WTC11 (cell line): ENCODE data around the gene KCNC2. TPM values are rescaled to one million over a fixed set of nuclear protein-coding genes. Genes with fewer than 3 reads are reported as not detected.

Source experiments
- ATAC-seq: fragments of 200-7000 bp; cut with Tn5 transposase; 2 replicates; pipeline ENCODE4 v1.10.0; 2021; ENCODE audit warnings: mild to moderate bottlenecking, moderate library complexity
- CTCF ChIA-PET: fragments of 300-600 bp; sonication (Branson Sonifier 250); formaldehyde crosslinking; loops from one replicate; lab custom pipeline; 2021; ENCODE audit warnings: antibody characterized with exemption; lab: Charles Lee
- POLR2A ChIA-PET: fragments of 350-600 bp; sonication (Branson Sonifier 250); formaldehyde crosslinking; loops from one replicate; lab custom pipeline; 2021; ENCODE audit warnings: antibody characterized with exemption; lab: Charles Lee
- DNase-seq: peaks from one replicate; pipeline ENCODE4 v3.0.0; 2021; ENCODE audit warnings: low spot score
- H3K27ac Mint-ChIP-seq: 2 replicates; pipeline ENCODE4 v1.8.0; 2021; ENCODE audit warnings: mixed read lengths
- H3K27me3 Mint-ChIP-seq: 2 replicates; pipeline ENCODE4 v1.8.0; 2021; ENCODE audit warnings: low read depth, mild to moderate bottlenecking, moderate library complexity, mixed read lengths
- H3K36me3 Mint-ChIP-seq: 2 replicates; pipeline ENCODE4 v1.8.0; 2021; ENCODE audit warnings: mixed read lengths
- H3K4me1 Mint-ChIP-seq: 2 replicates; pipeline ENCODE4 v1.8.0; 2022; ENCODE audit warnings: mixed read lengths
- H3K4me3 Mint-ChIP-seq: 2 replicates; pipeline ENCODE4 v1.8.0; 2021; ENCODE audit warnings: mild to moderate bottlenecking, moderate library complexity, mixed read lengths
- H3K9me3 Mint-ChIP-seq: 2 replicates; pipeline ENCODE4 v1.8.0; 2021; ENCODE audit warnings: mixed read lengths
- AFF4 ChIP-seq: sonication (generic); formaldehyde crosslinking; IDR thresholded peaks from 2 replicates; pipeline ENCODE4 v1.8.1; 2023; ENCODE audit warnings: mild to moderate bottlenecking, missing genetic modification reagents, borderline replicate concordance
- FOXJ3 ChIP-seq: sonication (generic); formaldehyde crosslinking; IDR thresholded peaks from 2 replicates; pipeline ENCODE4 v1.9.0; 2021; ENCODE audit warnings: missing genetic modification reagents, mild to moderate bottlenecking, borderline replicate concordance
- FOXP1 ChIP-seq: sonication (generic); formaldehyde crosslinking; IDR thresholded peaks from 2 replicates; pipeline ENCODE4 v1.8.0; 2022; ENCODE audit warnings: missing genetic modification reagents, mild to moderate bottlenecking, moderate library complexity, borderline replicate concordance
- IRF2 ChIP-seq: sonication (generic); formaldehyde crosslinking; IDR thresholded peaks from 2 replicates; pipeline ENCODE4 v1.8.0; 2022; ENCODE audit warnings: low read depth, missing genetic modification reagents, borderline replicate concordance
- JAZF1 ChIP-seq: fragments of 250-450 bp; sonication (Bioruptor Pico); IDR thresholded peaks from 2 replicates; pipeline ENCODE4 v1.9.0; 2021; ENCODE audit warnings: moderate library complexity, mild to moderate bottlenecking, inconsistent platforms
- KAT7 ChIP-seq: sonication (generic); formaldehyde crosslinking; IDR thresholded peaks from 2 replicates; pipeline ENCODE4 v1.8.1; 2023; ENCODE audit warnings: missing genetic modification reagents, mild to moderate bottlenecking, borderline replicate concordance
- MAX ChIP-seq: sonication (generic); formaldehyde crosslinking; IDR thresholded peaks from 2 replicates; pipeline ENCODE4 v1.8.0; 2022; ENCODE audit warnings: mild to moderate bottlenecking, missing genetic modification reagents
- NFATC4 ChIP-seq: fragments of 250-450 bp; sonication (Bioruptor Pico); IDR thresholded peaks from 2 replicates; pipeline ENCODE4 v1.9.0; 2021; ENCODE audit warnings: mild to moderate bottlenecking
- NFE2L1 ChIP-seq: sonication (generic); formaldehyde crosslinking; IDR thresholded peaks from 2 replicates; pipeline ENCODE4 v1.8.1; 2023; ENCODE audit warnings: missing genetic modification reagents
- NR3C1 ChIP-seq: sonication (generic); formaldehyde crosslinking; conservative IDR thresholded peaks from 2 replicates; pipeline ENCODE4 v1.8.1; 2023; ENCODE audit warnings: low read depth, mild to moderate bottlenecking, missing genetic modification reagents
- PREB ChIP-seq: sonication (generic); formaldehyde crosslinking; IDR thresholded peaks from 2 replicates; pipeline ENCODE4 v1.8.1; 2022; ENCODE audit warnings: mild to moderate bottlenecking, missing genetic modification reagents, moderate library complexity, borderline replicate concordance
- SP1 ChIP-seq: sonication (generic); formaldehyde crosslinking; conservative IDR thresholded peaks from 2 replicates; pipeline ENCODE4 v1.8.1; 2022; ENCODE audit warnings: missing genetic modification reagents
- TCF7 ChIP-seq: sonication (generic); formaldehyde crosslinking; IDR thresholded peaks from 2 replicates; pipeline ENCODE4 v1.8.0; 2022; ENCODE audit warnings: mild to moderate bottlenecking, low read depth, missing genetic modification reagents, moderate library complexity
- TEAD1 ChIP-seq: sonication (generic); formaldehyde crosslinking; IDR thresholded peaks from 2 replicates; pipeline ENCODE4 v1.8.0; 2022; ENCODE audit warnings: mild to moderate bottlenecking, missing genetic modification reagents
- TP53 ChIP-seq: sonication (generic); formaldehyde crosslinking; IDR thresholded peaks from 2 replicates; pipeline ENCODE4 v1.8.1; 2023; ENCODE audit warnings: mild to moderate bottlenecking, missing genetic modification reagents
- ZNF317 ChIP-seq: sonication (generic); formaldehyde crosslinking; IDR thresholded peaks from 2 replicates; pipeline ENCODE4 v1.8.1; 2023; ENCODE audit warnings: low read depth, mild to moderate bottlenecking, moderate library complexity, missing genetic modification reagents, borderline replicate concordance
- ZNF396 ChIP-seq: fragments of 250-450 bp; sonication (Bioruptor Pico); IDR thresholded peaks from 2 replicates; pipeline ENCODE4 v1.8.0; 2021; ENCODE audit warnings: mild to moderate bottlenecking, moderate library complexity, borderline replicate concordance
- ZNF532 ChIP-seq: fragments of 250-450 bp; sonication (Bioruptor Pico); IDR thresholded peaks from 2 replicates; pipeline ENCODE4 v1.9.0; 2021; ENCODE audit warnings: mild to moderate bottlenecking, borderline replicate concordance
- ZSCAN18 ChIP-seq: fragments of 250-450 bp; sonication (Bioruptor Pico); IDR thresholded peaks from 2 replicates; pipeline ENCODE4 v2.1.2; 2022; ENCODE audit warnings: mild to moderate bottlenecking, moderate library complexity
- total RNA-seq: library from RNA; stranded (reverse); gene quantifications from 3 replicates; pipeline ENCODE4 v1.2.3, GENCODE V29; 2021
- TF ChIP-seq, protein P1 (sequence below): sonication (generic); formaldehyde crosslinking; IDR thresholded peaks from 2 replicates; pipeline ENCODE4 v1.8.1; 2022; ENCODE audit warnings: missing genetic modification reagents, borderline replicate concordance

The KCNC2 gene
- total RNA-seq, 1 experiment from 2014 or later, result not detected

DNA sequence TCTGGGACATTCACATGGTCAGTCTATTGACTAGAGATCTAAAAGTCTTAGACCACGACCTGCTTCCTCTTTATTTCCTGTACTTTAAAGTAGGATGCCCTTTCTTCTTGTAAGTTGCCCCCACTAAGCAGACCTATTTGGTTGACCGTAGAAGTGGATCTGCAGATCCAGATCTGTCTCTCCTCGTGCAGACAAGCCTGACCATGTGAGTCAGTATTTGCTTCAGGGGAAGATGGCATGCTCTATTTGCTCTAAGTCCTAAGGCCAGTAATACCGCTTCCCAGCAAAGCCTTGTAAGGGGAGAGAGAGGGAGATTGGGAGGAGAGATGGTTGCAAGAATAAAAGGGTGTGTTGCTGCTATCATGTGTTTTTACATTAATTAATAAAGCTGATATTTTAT, 46.8 kb downstream of the KCNC2 start:
- peak overlapping the region; percentile 42; the same call in 1 of the 2 replicates for H3K27ac Mint-ChIP-seq
- no peaks in the 10 kb centered on the region for H3K36me3 Mint-ChIP-seq
- H3K4me3 Mint-ChIP-seq, result no peak overlapping the region
- TF ChIP-seq ZSCAN18 (CRISPR knock-in tag), result no peak
- no peak for TF ChIP-seq NFATC4 (CRISPR knock-in tag)
- no peak for TF ChIP-seq JAZF1 (CRISPR knock-in tag)
- no peak for TF ChIP-seq KAT7 (CRISPR knock-in tag)
- no peak for TF ChIP-seq MAX
- TF ChIP-seq ZNF396, result no peak
- TF ChIP-seq NR3C1 (CRISPR knock-in tag), result no peak
- no peak for TF ChIP-seq TP53 (CRISPR knock-in tag)
- no peak for TF ChIP-seq PREB (CRISPR knock-in tag)
- TF ChIP-seq ZNF317 (CRISPR knock-in tag), result no peak
- DNase-seq (no peak), ATAC-seq (no peak)
- no peaks in the 10 kb centered on the region for H3K9me3 Mint-ChIP-seq
- no peaks in the 10 kb centered on the region for H3K4me1 Mint-ChIP-seq
- ChIA-PET CTCF (interaction anchor here (0.7 kb wide), 1 partner anchor 69 kb away, joined by 3 read pairs; no protein-coding TSS in a partner anchor), POLR2A (no interaction called here)
- H3K27me3 Mint-ChIP-seq, result no peaks in the 10 kb centered on the region

- no peak for DNase-seq
- Mint-ChIP-seq H3K4me3 (no peak overlapping the region), H3K27me3 (no peaks in the 10 kb centered on the region), H3K27ac (no peak overlapping the region), H3K9me3 (no peaks in the 10 kb centered on the region), H3K36me3 (no peaks in the 10 kb centered on the region), H3K4me1 (no peaks in the 10 kb centered on the region)
- CTCF ChIA-PET, result no interaction called here
- ATAC-seq, result no peak
- TF ChIP-seq FOXJ3 (CRISPR knock-in tag) (no peak), TCF7 (CRISPR knock-in tag) (no peak), TEAD1 (CRISPR knock-in tag) (no peak), FOXP1 (CRISPR knock-in tag) (no peak), AFF4 (CRISPR knock-in tag) (no peak), NFE2L1 (CRISPR knock-in tag) (no peak), IRF2 (CRISPR knock-in tag) (no peak), ZNF532 (CRISPR knock-in tag) (no peak), SP1 (CRISPR knock-in tag) (no peak)
- TF ChIP-seq, protein P1, sequence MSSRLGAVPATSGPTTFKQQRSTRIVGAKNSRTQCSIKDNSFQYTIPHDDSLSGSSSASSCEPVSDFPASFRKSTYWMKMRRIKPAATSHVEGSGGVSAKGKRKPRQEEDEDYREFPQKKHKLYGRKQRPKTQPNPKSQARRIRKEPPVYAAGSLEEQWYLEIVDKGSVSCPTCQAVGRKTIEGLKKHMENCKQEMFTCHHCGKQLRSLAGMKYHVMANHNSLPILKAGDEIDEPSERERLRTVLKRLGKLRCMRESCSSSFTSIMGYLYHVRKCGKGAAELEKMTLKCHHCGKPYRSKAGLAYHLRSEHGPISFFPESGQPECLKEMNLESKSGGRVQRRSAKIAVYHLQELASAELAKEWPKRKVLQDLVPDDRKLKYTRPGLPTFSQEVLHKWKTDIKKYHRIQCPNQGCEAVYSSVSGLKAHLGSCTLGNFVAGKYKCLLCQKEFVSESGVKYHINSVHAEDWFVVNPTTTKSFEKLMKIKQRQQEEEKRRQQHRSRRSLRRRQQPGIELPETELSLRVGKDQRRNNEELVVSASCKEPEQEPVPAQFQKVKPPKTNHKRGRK, result no peak
- POLR2A ChIA-PET, result no interaction called here
Measured at GRCh38 chr12:75161488-75161887, 48.2 kb downstream of the KCNC2 start.
